GM12878 (cell line): Measurements from ENCODE around the gene RIN1. TPM values are rescaled to one million over a fixed set of nuclear protein-coding genes. Genes with fewer than 3 reads are reported as not detected.

Experiments used
- ATAC-seq: fragments of 200-7000 bp; cut with Tn5 transposase; 3 replicates; pipeline ENCODE4 v1.9.1; 2020; ENCODE audit warnings: mild to moderate bottlenecking, moderate library complexity
- BruUV-seq: library from RNA; stranded (reverse); fragments of 400-500 nt; replicated peaks from 2 replicates; lab custom pipeline; 2021; lab: Mats Ljungman, UMichigan
- CTCF ChIA-PET: fragments of 300-600 bp; sonication (Branson Sonifier 250); formaldehyde crosslinking; extraction: SDS; loops from one replicate; lab custom pipeline; 2021; ENCODE audit warnings: inconsistent platforms; lab: Yijun Ruan, JAX
- POLR2A ChIA-PET: fragments of 350-600 bp; formaldehyde crosslinking; extraction: SDS; loops from one replicate; lab custom pipeline; 2021; ENCODE audit warnings: inconsistent platforms; lab: Charles Lee
- RAD21 ChIA-PET: fragments of 300-600 bp; sonication (Branson Sonifier 250); formaldehyde crosslinking; loops from one replicate; lab custom pipeline; 2023; ENCODE audit warnings: antibody characterized with exemption; ENCODE audit not compliant: unreplicated experiment; lab: Charles Lee
- SMC1A ChIA-PET: fragments of 300-600 bp; sonication (Branson Sonifier 250); formaldehyde crosslinking; loops from one replicate; lab custom pipeline; 2023; ENCODE audit not compliant: unreplicated experiment, uncharacterized antibody; lab: Charles Lee
- DNase-seq: peaks from one replicate; pipeline ENCODE4 v3.0.0-alpha.2; 2011; ENCODE audit warnings: low read depth, low spot score
- FAIRE-seq: peaks from 3 replicates; lab custom pipeline; 2011; peaks lifted over from hg19 to GRCh38; lab: Jason Lieb, UNC
- H2AFZ ChIP-seq: 2 replicates; pipeline ENCODE4 v1.6.0; 2011; ENCODE audit warnings: low read depth, low read length, control low read depth; ENCODE audit not compliant: control insufficient read depth
- H3K27ac ChIP-seq: 2 replicates; pipeline ENCODE4 v1.5.1; 2011; ENCODE audit warnings: control low read depth; ENCODE audit not compliant: control insufficient read depth, insufficient read depth
- H3K27me3 ChIP-seq, 2 experiments: replicated peaks in 1 of 2; 2 replicates each; pipeline versions ENCODE4 v1.6.0 to v1.6.1; 2011; ENCODE audit warnings: low read length in 1 of 2; ENCODE audit not compliant: control insufficient read depth in 2 of 2, insufficient read depth in 2 of 2
- H3K36me3 ChIP-seq, 2 experiments: 2 replicates each; pipeline ENCODE4 v1.5.1; 2011; ENCODE audit warnings: low read length in 1 of 2; ENCODE audit not compliant: control insufficient read depth in 2 of 2, insufficient read depth in 2 of 2
- H3K4me1 ChIP-seq: 2 replicates; pipeline ENCODE4 v1.6.1; 2011; ENCODE audit warnings: mild to moderate bottlenecking, low read length, moderate library complexity, mixed read lengths; ENCODE audit not compliant: control insufficient read depth, insufficient read depth
- H3K4me2 ChIP-seq: 2 replicates; pipeline ENCODE4 v1.6.0; 2011; ENCODE audit warnings: control low read depth; ENCODE audit not compliant: control insufficient read depth, insufficient read depth
- H3K4me3 ChIP-seq: fragments of 200-600 bp; sonication (generic); 2 replicates; pipeline ENCODE4 v1.5.1; 2016
- H3K79me2 ChIP-seq: 2 replicates; pipeline ENCODE4 v1.6.0; 2011; ENCODE audit warnings: low read length; ENCODE audit not compliant: control insufficient read depth, insufficient read depth
- H3K9ac ChIP-seq: 2 replicates; pipeline ENCODE4 v1.8.0; 2011; ENCODE audit warnings: low read length, control low read depth, mixed read lengths; ENCODE audit not compliant: control insufficient read depth, insufficient read depth
- H3K9me3 ChIP-seq: replicated peaks from 3 replicates; pipeline ENCODE4 v1.5.1; 2011; ENCODE audit warnings: mild to moderate bottlenecking, low read length; ENCODE audit not compliant: control insufficient read depth, insufficient read depth
- H4K20me1 ChIP-seq: 2 replicates; pipeline ENCODE4 v1.6.0; 2011; ENCODE audit not compliant: control insufficient read depth, insufficient read depth
- EED ChIP-seq: sonication (generic); IDR thresholded peaks from 2 replicates; pipeline ENCODE4 v1.6.1; 2016; ENCODE audit warnings: antibody characterized with exemption, low read depth
- GATAD2B ChIP-seq: fragments of 450-650 bp; conservative IDR thresholded peaks from 2 replicates; pipeline ENCODE4 v1.6.1; 2017; ENCODE audit warnings: low read depth, mild to moderate bottlenecking, moderate library complexity
- HDAC2 ChIP-seq: fragments of 200-600 bp; sonication (generic); IDR thresholded peaks from 2 replicates; pipeline ENCODE4 v1.6.1; 2017
- NFXL1 ChIP-seq: fragments of 450-650 bp; IDR thresholded peaks from 2 replicates; pipeline ENCODE4 v1.6.1; 2017; ENCODE audit warnings: antibody characterized with exemption, mild to moderate bottlenecking, borderline replicate concordance
- NR2C1 ChIP-seq: fragments of 450-650 bp; IDR thresholded peaks from 2 replicates; pipeline ENCODE4 v1.6.1; 2017; ENCODE audit warnings: antibody characterized with exemption, mild to moderate bottlenecking, moderate library complexity
- SMARCA5 ChIP-seq: fragments of 450-650 bp; IDR thresholded peaks from 2 replicates; pipeline ENCODE4 v1.6.1; 2017; ENCODE audit warnings: mild to moderate bottlenecking
- STAT3 ChIP-seq: IDR thresholded peaks from 2 replicates; pipeline ENCODE4 v1.6.1; 2011; ENCODE audit warnings: low read depth, low read length, improper control_type of control experiment
- TCF7 ChIP-seq: IDR thresholded peaks from 2 replicates; pipeline ENCODE4 v1.6.1; 2014; ENCODE audit warnings: antibody characterized with exemption, borderline replicate concordance
- WRNIP1 ChIP-seq: IDR thresholded peaks from 2 replicates; pipeline ENCODE4 v1.6.1; 2011; ENCODE audit warnings: low read depth, low read length, improper control_type of control experiment, borderline replicate concordance
- ZBED1 ChIP-seq: IDR thresholded peaks from 2 replicates; pipeline ENCODE4 v1.6.1; 2016; ENCODE audit warnings: borderline replicate concordance
- ZSCAN29 ChIP-seq: fragments of 450-650 bp; IDR thresholded peaks from 2 replicates; pipeline ENCODE4 v1.6.1; 2017; ENCODE audit warnings: mild to moderate bottlenecking, moderate library complexity
- WGBS: methylation state at CpG from one replicate; pipeline ENCODE4 v1.1.6; 2016; ENCODE audit warnings: low lambda C conversion rate; ENCODE audit not compliant: insufficient replicate concordance, insufficient coverage; ENCODE audit errors: missing lambda C conversion rate; 5-methylcytosine and 5-hydroxymethylcytosine counted together
- in situ Hi-C: fragments of 300-500 bp; cut with MboI; formaldehyde crosslinking; loops from 9 replicates; pipeline ENCODE4 v1.14.3; 2018; ENCODE audit warnings: mixed read lengths
- intact Hi-C: fragments of 100-400 bp; cut with micrococcal nuclease; formaldehyde crosslinking; loops from one replicate; pipeline ENCODE4 v1.14.2; 2022; ENCODE audit not compliant: unreplicated experiment
- polyA plus RNA-seq, 11 experiments: library from polyadenylated mRNA; depleted of rRNA in 4 of 11; unstranded in 6 of 11; stranded (reverse) in 5 of 11; fragments of >200 nt; fragmentation: Nextera tagmentation in 4 of 11; fragmentation: Illumina TruSeq in 1 of 11; extraction: Ambion mirVana in 4 of 11; extraction: Trizol in 1 of 11; gene quantifications; 1 replicate in 1 of 11; 2 replicates in 10 of 11; pipeline versions ENCODE4 v1.2.1 to v1.2.3, GENCODE V29; 2011 to 2016; ENCODE audit warnings: inconsistent platforms in 2 of 11, missing spikeins in 2 of 11, low read depth in 1 of 11
- total RNA-seq, 4 experiments: library from RNA; depleted of rRNA in 3 of 4; stranded (reverse); fragments of >200 nt in 3 of 4; fragmentation: Illumina TruSeq in 1 of 4; extraction: Trizol in 1 of 4; gene quantifications; 2 replicates each; pipeline versions ENCODE4 v1.2.1 to v1.2.3, GENCODE V29; 2013 to 2021
- TF ChIP-seq, protein P1 (sequence below): IDR thresholded peaks from 2 replicates; pipeline ENCODE4 v1.6.1; 2012; ENCODE audit warnings: low read length, inconsistent platforms
- TF ChIP-seq, protein P2 (sequence below): IDR thresholded peaks from 2 replicates; pipeline ENCODE4 v1.6.1; 2012; ENCODE audit warnings: low read depth, low read length, improper control_type of control experiment
- TF ChIP-seq, protein P3 (sequence below): fragments of 450-650 bp; conservative IDR thresholded peaks from 2 replicates; pipeline ENCODE4 v1.6.1; 2017; ENCODE audit warnings: mild to moderate bottlenecking, moderate library complexity
- TF ChIP-seq, protein P4 (sequence below): fragments of 150-350 bp; IDR thresholded peaks from 2 replicates; pipeline ENCODE4 v1.6.1; 2014; ENCODE audit warnings: mild to moderate bottlenecking, low read depth, low read length
- TF ChIP-seq, protein P5 (sequence below): fragments of 450-650 bp; IDR thresholded peaks from 2 replicates; pipeline ENCODE4 v1.6.1; 2016; ENCODE audit warnings: mild to moderate bottlenecking

The RIN1 gene
- total and polyA plus RNA-seq, 10 of the 15 experiments (the other 5 are each of a cell fraction or from before 2014, with no cell fraction given): 0.04 to 0.69 (median 0.22) TPM; not detected in 1

DNA sequence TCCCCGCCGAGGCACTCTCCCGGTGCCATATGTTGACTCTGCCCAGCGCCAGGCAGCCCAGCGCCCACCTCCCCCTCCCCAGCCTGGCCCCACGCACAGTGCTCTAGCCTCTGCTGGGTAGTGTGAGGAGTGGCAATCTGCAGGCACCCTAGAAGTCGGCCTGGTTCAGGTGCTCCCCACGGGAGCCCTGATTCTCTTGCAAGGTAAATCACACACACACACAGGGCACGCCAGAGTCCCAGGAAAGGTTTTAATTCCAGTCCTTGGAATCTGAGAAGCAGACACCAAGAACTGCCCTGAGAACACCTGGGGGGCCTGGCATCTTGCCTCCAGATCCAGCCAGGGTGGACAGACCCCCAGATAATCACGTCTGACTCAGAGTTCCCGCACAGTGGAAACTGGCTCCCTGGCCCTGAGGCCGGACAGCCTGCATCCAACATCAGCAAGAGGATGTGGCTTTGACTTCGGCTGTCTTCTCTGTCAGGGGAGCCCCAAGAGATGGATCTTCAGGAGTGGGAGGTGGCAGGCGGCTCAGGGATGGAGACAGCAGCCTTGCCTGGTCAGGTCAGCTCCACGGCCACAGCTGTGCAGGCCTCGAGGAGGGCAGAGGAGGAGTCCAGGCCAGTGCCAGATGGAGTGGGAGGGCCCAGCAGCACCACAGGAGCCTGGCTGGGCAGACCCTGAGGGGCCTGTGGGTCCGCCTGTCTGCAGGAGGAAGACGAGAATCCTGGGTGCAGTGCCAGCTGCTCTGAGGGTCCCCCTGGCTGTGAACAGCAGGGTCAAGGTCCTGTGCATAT is 1.1 kb upstream of the RIN1 start:
- DNase-seq (no peak), ATAC-seq (no peak), FAIRE-seq (no peak)
- Histone ChIP-seq H3K4me3 (no peak overlapping the region), H3K9me3 (no peaks in the 10 kb centered on the region), H2AFZ (no peak overlapping the region), H3K4me2 (peak overlapping the region; percentile 62), H3K27me3 (no peaks in the 10 kb centered on the region), H3K79me2 (no peaks in the 10 kb centered on the region), H3K4me1 (peaks cover 21% of the 10 kb centered on the region), H3K36me3 (peaks cover 0 to 19% of the 10 kb centered on the region in 2 experiments; a peak in 3 of 4 replicates), H4K20me1 (no peaks in the 10 kb centered on the region), H3K27ac (no peak overlapping the region), H3K9ac (no peak overlapping the region)
- 0 out of 2 replicates have a peak, but pooled peaks have one; percentile 57 for TF ChIP-seq SMARCA5
- no peak for TF ChIP-seq ZSCAN29
- no peak for TF ChIP-seq NR2C1
- TF ChIP-seq, protein P1, sequence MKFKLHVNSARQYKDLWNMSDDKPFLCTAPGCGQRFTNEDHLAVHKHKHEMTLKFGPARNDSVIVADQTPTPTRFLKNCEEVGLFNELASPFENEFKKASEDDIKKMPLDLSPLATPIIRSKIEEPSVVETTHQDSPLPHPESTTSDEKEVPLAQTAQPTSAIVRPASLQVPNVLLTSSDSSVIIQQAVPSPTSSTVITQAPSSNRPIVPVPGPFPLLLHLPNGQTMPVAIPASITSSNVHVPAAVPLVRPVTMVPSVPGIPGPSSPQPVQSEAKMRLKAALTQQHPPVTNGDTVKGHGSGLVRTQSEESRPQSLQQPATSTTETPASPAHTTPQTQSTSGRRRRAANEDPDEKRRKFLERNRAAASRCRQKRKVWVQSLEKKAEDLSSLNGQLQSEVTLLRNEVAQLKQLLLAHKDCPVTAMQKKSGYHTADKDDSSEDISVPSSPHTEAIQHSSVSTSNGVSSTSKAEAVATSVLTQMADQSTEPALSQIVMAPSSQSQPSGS: no peak
- TF ChIP-seq, protein P2, sequence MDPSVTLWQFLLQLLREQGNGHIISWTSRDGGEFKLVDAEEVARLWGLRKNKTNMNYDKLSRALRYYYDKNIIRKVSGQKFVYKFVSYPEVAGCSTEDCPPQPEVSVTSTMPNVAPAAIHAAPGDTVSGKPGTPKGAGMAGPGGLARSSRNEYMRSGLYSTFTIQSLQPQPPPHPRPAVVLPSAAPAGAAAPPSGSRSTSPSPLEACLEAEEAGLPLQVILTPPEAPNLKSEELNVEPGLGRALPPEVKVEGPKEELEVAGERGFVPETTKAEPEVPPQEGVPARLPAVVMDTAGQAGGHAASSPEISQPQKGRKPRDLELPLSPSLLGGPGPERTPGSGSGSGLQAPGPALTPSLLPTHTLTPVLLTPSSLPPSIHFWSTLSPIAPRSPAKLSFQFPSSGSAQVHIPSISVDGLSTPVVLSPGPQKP: no peak
- no peak for TF ChIP-seq WRNIP1
- no peak for TF ChIP-seq ZBED1
- no peak for TF ChIP-seq TCF7
- no peak for TF ChIP-seq HDAC2
- no peak for TF ChIP-seq GATAD2B
- TF ChIP-seq, protein P3, sequence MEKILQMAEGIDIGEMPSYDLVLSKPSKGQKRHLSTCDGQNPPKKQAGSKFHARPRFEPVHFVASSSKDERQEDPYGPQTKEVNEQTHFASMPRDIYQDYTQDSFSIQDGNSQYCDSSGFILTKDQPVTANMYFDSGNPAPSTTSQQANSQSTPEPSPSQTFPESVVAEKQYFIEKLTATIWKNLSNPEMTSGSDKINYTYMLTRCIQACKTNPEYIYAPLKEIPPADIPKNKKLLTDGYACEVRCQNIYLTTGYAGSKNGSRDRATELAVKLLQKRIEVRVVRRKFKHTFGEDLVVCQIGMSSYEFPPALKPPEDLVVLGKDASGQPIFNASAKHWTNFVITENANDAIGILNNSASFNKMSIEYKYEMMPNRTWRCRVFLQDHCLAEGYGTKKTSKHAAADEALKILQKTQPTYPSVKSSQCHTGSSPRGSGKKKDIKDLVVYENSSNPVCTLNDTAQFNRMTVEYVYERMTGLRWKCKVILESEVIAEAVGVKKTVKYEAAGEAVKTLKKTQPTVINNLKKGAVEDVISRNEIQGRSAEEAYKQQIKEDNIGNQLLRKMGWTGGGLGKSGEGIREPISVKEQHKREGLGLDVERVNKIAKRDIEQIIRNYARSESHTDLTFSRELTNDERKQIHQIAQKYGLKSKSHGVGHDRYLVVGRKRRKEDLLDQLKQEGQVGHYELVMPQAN: no peak
- TF ChIP-seq EED: no peak
- TF ChIP-seq, protein P4, sequence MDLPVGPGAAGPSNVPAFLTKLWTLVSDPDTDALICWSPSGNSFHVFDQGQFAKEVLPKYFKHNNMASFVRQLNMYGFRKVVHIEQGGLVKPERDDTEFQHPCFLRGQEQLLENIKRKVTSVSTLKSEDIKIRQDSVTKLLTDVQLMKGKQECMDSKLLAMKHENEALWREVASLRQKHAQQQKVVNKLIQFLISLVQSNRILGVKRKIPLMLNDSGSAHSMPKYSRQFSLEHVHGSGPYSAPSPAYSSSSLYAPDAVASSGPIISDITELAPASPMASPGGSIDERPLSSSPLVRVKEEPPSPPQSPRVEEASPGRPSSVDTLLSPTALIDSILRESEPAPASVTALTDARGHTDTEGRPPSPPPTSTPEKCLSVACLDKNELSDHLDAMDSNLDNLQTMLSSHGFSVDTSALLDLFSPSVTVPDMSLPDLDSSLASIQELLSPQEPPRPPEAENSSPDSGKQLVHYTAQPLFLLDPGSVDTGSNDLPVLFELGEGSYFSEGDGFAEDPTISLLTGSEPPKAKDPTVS: no peak
- TF ChIP-seq NFXL1: no peak
- TF ChIP-seq, protein P5, sequence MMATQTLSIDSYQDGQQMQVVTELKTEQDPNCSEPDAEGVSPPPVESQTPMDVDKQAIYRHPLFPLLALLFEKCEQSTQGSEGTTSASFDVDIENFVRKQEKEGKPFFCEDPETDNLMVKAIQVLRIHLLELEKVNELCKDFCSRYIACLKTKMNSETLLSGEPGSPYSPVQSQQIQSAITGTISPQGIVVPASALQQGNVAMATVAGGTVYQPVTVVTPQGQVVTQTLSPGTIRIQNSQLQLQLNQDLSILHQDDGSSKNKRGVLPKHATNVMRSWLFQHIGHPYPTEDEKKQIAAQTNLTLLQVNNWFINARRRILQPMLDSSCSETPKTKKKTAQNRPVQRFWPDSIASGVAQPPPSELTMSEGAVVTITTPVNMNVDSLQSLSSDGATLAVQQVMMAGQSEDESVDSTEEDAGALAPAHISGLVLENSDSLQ: 0 out of 2 replicates have a peak, but pooled peaks have one; percentile 4
- no peak for TF ChIP-seq STAT3
- intact Hi-C loops: no loop called here
- POLR2A ChIA-PET: interaction anchor here (0.8 kb wide), 1 partner anchor 25 kb away, joined by 3 read pairs; no protein-coding TSS in a partner anchor
- WGBS: 55% methylated on average over 18 of the region's 18 CpGs
- BruUV-seq: no TSS peak
- in situ Hi-C loops: no loop called here
- SMC1A ChIA-PET: interaction anchor here (0.7 to 2.2 kb wide), 5 partner anchors 8 to 52 kb away, joined by 3 to 16 read pairs (median 3); partner anchors contain the start of gene CD248
- RAD21 ChIA-PET: interaction anchor here (1.2 to 3.6 kb wide), 3 partner anchors 25 to 49 kb away, joined by 3 to 49 read pairs (median 6); no protein-coding TSS in a partner anchor
- CTCF ChIA-PET: interaction anchor here (1.0 to 2.6 kb wide), 6 partner anchors 8 to 49 kb away, joined by 3 to 50 read pairs (median 10); partner anchors contain the start of genes BRMS1 and YIF1A
